ENCODE data around the gene AHRR.

GRCh38 chr5:476102-476813 lies 154.7 kb downstream of the AHRR start:
- TF ChIP-seq, protein P1, sequence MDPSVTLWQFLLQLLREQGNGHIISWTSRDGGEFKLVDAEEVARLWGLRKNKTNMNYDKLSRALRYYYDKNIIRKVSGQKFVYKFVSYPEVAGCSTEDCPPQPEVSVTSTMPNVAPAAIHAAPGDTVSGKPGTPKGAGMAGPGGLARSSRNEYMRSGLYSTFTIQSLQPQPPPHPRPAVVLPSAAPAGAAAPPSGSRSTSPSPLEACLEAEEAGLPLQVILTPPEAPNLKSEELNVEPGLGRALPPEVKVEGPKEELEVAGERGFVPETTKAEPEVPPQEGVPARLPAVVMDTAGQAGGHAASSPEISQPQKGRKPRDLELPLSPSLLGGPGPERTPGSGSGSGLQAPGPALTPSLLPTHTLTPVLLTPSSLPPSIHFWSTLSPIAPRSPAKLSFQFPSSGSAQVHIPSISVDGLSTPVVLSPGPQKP (IDR thresholded peaks at IDR 0.05; ENCODE audit: borderline replicate concordance, low read depth, low read length): no peak
- TF ChIP-seq RAD21 (IDR thresholded peaks at IDR 0.05; ENCODE audit: low read length) (no peak), POLR2A (IDR thresholded peaks at IDR 0.05; ENCODE audit: low read depth, low read length) (no peak), MAFK (IDR thresholded peaks at IDR 0.05; ENCODE audit: low read depth, low read length) (no peak), SMC3 (IDR thresholded peaks at IDR 0.05; ENCODE audit: low read depth, low read length) (no peak)
- TF ChIP-seq, protein P2, sequence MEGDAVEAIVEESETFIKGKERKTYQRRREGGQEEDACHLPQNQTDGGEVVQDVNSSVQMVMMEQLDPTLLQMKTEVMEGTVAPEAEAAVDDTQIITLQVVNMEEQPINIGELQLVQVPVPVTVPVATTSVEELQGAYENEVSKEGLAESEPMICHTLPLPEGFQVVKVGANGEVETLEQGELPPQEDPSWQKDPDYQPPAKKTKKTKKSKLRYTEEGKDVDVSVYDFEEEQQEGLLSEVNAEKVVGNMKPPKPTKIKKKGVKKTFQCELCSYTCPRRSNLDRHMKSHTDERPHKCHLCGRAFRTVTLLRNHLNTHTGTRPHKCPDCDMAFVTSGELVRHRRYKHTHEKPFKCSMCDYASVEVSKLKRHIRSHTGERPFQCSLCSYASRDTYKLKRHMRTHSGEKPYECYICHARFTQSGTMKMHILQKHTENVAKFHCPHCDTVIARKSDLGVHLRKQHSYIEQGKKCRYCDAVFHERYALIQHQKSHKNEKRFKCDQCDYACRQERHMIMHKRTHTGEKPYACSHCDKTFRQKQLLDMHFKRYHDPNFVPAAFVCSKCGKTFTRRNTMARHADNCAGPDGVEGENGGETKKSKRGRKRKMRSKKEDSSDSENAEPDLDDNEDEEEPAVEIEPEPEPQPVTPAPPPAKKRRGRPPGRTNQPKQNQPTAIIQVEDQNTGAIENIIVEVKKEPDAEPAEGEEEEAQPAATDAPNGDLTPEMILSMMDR (conservative IDR thresholded peaks at IDR 0.05; ENCODE audit: low read depth, low read length): no peak
